G401.6 (cell line): ENCODE data around the gene C19orf73.
"Not testable (repeated sequence)": the region's sequence is repeated elsewhere in the genome, so short reads cannot be mapped to it uniquely, and the experiment has no call there.

Source experiments
- FAIRE-seq: peaks from 2 replicates; lab custom pipeline; 2012; peaks lifted over from hg19 to GRCh38; lab: Jason Lieb, UNC

The C19orf73 gene

GRCh38 chr19:49148784-49149651 is 30.1 kb upstream of the C19orf73 start:
- FAIRE-seq: peak; percentile 97

- no peak for FAIRE-seq
Measured at GRCh38 chr19:49148044-49148682, 29.2 kb upstream of the C19orf73 start.

- not testable (repeated sequence) for FAIRE-seq
Measured at GRCh38 chr19:49146408-49146770, 27.4 kb upstream of the C19orf73 start.

GRCh38 chr19:49145573-49146407 is 26.8 kb upstream of the C19orf73 start:
- FAIRE-seq: no peak

GRCh38 chr19:49142866-49143335 is 24.0 kb upstream of the C19orf73 start:
- FAIRE-seq: peak; percentile 93

- FAIRE-seq: no peak
Measured at GRCh38 chr19:49141352-49141751, 22.4 kb upstream of the C19orf73 start.

- no peak for FAIRE-seq
Measured at GRCh38 chr19:49140951-49141350, 22.0 kb upstream of the C19orf73 start.

- FAIRE-seq: no peak
Measured at GRCh38 chr19:49136771-49137171, 17.8 kb upstream of the C19orf73 start.

- no peak for FAIRE-seq
Measured at GRCh38 chr19:49135686-49136085, 16.7 kb upstream of the C19orf73 start.

GRCh38 chr19:49133621-49134454 is 14.9 kb upstream of the C19orf73 start:
- FAIRE-seq: no peak

- no peak for FAIRE-seq
Measured at GRCh38 chr19:49132974-49133609, 14.1 kb upstream of the C19orf73 start.

- FAIRE-seq: no peak
Measured at GRCh38 chr19:49130325-49130724, 11.4 kb upstream of the C19orf73 start.

GRCh38 chr19:49129238-49129583 is 10.3 kb upstream of the C19orf73 start:
- no peak for FAIRE-seq

GRCh38 chr19:49128545-49129237 is 9.7 kb upstream of the C19orf73 start:
- no peak for FAIRE-seq

- FAIRE-seq: peak; percentile 45
Measured at GRCh38 chr19:49127674-49128544, 9.0 kb upstream of the C19orf73 start.

GRCh38 chr19:49127225-49127624 is 8.3 kb upstream of the C19orf73 start:
- not testable (repeated sequence) for FAIRE-seq

GRCh38 chr19:49126575-49126974 is 7.6 kb upstream of the C19orf73 start:
- no peak for FAIRE-seq

- FAIRE-seq: no peak
Measured at GRCh38 chr19:49125025-49125731, 6.2 kb upstream of the C19orf73 start.

- FAIRE-seq: not testable (repeated sequence)
Measured at GRCh38 chr19:49123285-49123684, 4.3 kb upstream of the C19orf73 start.
